IMR-90 (cell line): ENCODE data around the gene ZNF44. TPM values are rescaled to one million over a fixed set of nuclear protein-coding genes. Genes with fewer than 3 reads are reported as not detected.

Experiments
- ATAC-seq: fragments of 200-7000 bp; cut with Tn5 transposase; 2 replicates; pipeline ENCODE4 v1.9.1; 2020; ENCODE audit warnings: low read depth, mild to moderate bottlenecking, moderate library complexity
- BruUV-seq: library from RNA; stranded (reverse); fragments of 400-500 nt; replicated peaks from 2 replicates; lab custom pipeline; 2021; lab: Mats Ljungman, UMichigan
- CTCF ChIA-PET: fragments of 300-600 bp; formaldehyde crosslinking; extraction: SDS; loops from one replicate; lab custom pipeline; 2021; ENCODE audit warnings: antibody characterized with exemption; lab: Yijun Ruan, JAX
- POLR2A ChIA-PET: fragments of 300-600 bp; sonication (Branson Sonifier 250); formaldehyde crosslinking; loops from one replicate; lab custom pipeline; 2022; ENCODE audit warnings: antibody characterized with exemption; ENCODE audit not compliant: unreplicated experiment; lab: Charles Lee
- DNase-seq: peaks from one replicate; pipeline ENCODE4 v3.0.0; 2013
- H2AFZ ChIP-seq: replicated peaks from 2 replicates; pipeline ENCODE3; 2013; ENCODE audit warnings: low read length, mild to moderate bottlenecking; ENCODE audit not compliant: poor library complexity
- H2AK5ac ChIP-seq: 2 replicates; pipeline ENCODE4 v1.6.1; 2013; ENCODE audit warnings: low read depth, low read length, inconsistent platforms
- H2AK9ac ChIP-seq: replicated peaks from 2 replicates; pipeline ENCODE3; 2013; ENCODE audit warnings: mild to moderate bottlenecking, low read depth, low read length, moderate library complexity; ENCODE audit not compliant: poor library complexity
- H2BK120ac ChIP-seq: 2 replicates; pipeline ENCODE4 v1.6.1; 2013; ENCODE audit warnings: low read depth, low read length, inconsistent platforms
- H2BK15ac ChIP-seq: 3 replicates; pipeline ENCODE4 v1.6.1; 2013; ENCODE audit warnings: low read depth, low read length, inconsistent platforms
- H2BK20ac ChIP-seq: 2 replicates; pipeline ENCODE4 v1.6.1; 2013; ENCODE audit warnings: low read depth, mild to moderate bottlenecking, inconsistent platforms, low read length, moderate library complexity
- H2BK5ac ChIP-seq: 2 replicates; pipeline ENCODE4 v1.6.1; 2013; ENCODE audit warnings: mild to moderate bottlenecking, low read depth, low read length, inconsistent platforms; ENCODE audit not compliant: poor library complexity, severe bottlenecking
- H3K14ac ChIP-seq: replicated peaks from 2 replicates; pipeline ENCODE4 v1.6.1; 2013; ENCODE audit warnings: low read depth, low read length, inconsistent platforms
- H3K18ac ChIP-seq: 2 replicates; pipeline ENCODE4 v1.6.1; 2013; ENCODE audit warnings: low read depth, low read length, control low read depth
- H3K23ac ChIP-seq: 2 replicates; pipeline ENCODE4 v1.6.1; 2013; ENCODE audit warnings: low read depth, low read length, inconsistent platforms
- H3K27ac ChIP-seq: 2 replicates; pipeline ENCODE4 v1.5.1; 2013; ENCODE audit warnings: mild to moderate bottlenecking, control low read depth, low read length; ENCODE audit not compliant: insufficient read depth
- H3K27me3 ChIP-seq: 2 replicates; pipeline ENCODE4 v1.6.1; 2013; ENCODE audit warnings: low read length; ENCODE audit not compliant: control insufficient read depth, insufficient read depth
- H3K36me3 ChIP-seq: 2 replicates; pipeline ENCODE4 v1.6.1; 2013; ENCODE audit warnings: low read length, mixed read lengths; ENCODE audit not compliant: control insufficient read depth, insufficient read depth
- H3K4ac ChIP-seq: 2 replicates; pipeline ENCODE4 v1.6.1; 2013; ENCODE audit warnings: low read depth, low read length, inconsistent platforms
- H3K4me1 ChIP-seq: 2 replicates; pipeline ENCODE4 v1.6.1; 2013; ENCODE audit warnings: low read length, mixed read lengths; ENCODE audit not compliant: control insufficient read depth, insufficient read depth
- H3K4me2 ChIP-seq: 2 replicates; pipeline ENCODE4 v1.6.1; 2013; ENCODE audit warnings: low read depth, mild to moderate bottlenecking, control low read depth, low read length, moderate library complexity
- H3K4me3 ChIP-seq: 2 replicates; pipeline ENCODE4 v1.5.1; 2013; ENCODE audit warnings: low read depth, mild to moderate bottlenecking, control low read depth, low read length, moderate library complexity; ENCODE audit not compliant: insufficient read depth
- H3K56ac ChIP-seq: 2 replicates; pipeline ENCODE4 v1.6.1; 2013; ENCODE audit warnings: low read length, inconsistent platforms; ENCODE audit not compliant: insufficient read depth; ENCODE audit errors: extremely low read depth
- H3K79me1 ChIP-seq, 2 experiments: 2 replicates each; pipeline ENCODE4 v1.6.1; 2013; ENCODE audit warnings: low read length in 2 of 2, inconsistent platforms in 1 of 2, low read depth in 1 of 2
- H3K9ac ChIP-seq: 2 replicates; pipeline ENCODE4 v1.6.1; 2013; ENCODE audit warnings: low read depth, low read length, control low read depth
- H3K9me1 ChIP-seq: 2 replicates; pipeline ENCODE4 v1.6.1; 2013; ENCODE audit warnings: low read length, inconsistent platforms; ENCODE audit not compliant: insufficient read depth
- H3K9me3 ChIP-seq: 2 replicates; pipeline ENCODE4 v1.6.1; 2013; ENCODE audit warnings: low read length; ENCODE audit not compliant: control insufficient read depth, insufficient read depth
- H4K20me1 ChIP-seq: 2 replicates; pipeline ENCODE4 v1.6.1; 2013; ENCODE audit warnings: low read length, inconsistent platforms; ENCODE audit not compliant: insufficient read depth
- H4K5ac ChIP-seq: 2 replicates; pipeline ENCODE4 v1.6.1; 2013; ENCODE audit warnings: mild to moderate bottlenecking, low read depth, low read length, control low read depth
- H4K8ac ChIP-seq, 2 experiments: 2 replicates each; pipeline ENCODE4 v1.6.1; 2013; ENCODE audit warnings: low read depth in 2 of 2, low read length in 2 of 2, control low read depth in 1 of 2, inconsistent platforms in 1 of 2
- H4K91ac ChIP-seq: 2 replicates; pipeline ENCODE4 v1.6.1; 2013; ENCODE audit warnings: low read depth, low read length, inconsistent platforms; ENCODE audit not compliant: insufficient read depth
- CEBPB ChIP-seq: IDR thresholded peaks from 2 replicates; pipeline ENCODE4 v1.6.1; 2012; ENCODE audit warnings: low read depth, low read length, improper control_type of control experiment
- RAD21 ChIP-seq: IDR thresholded peaks from 2 replicates; pipeline ENCODE4 v1.6.1; 2012; ENCODE audit warnings: low read length, improper control_type of control experiment
- WGBS, 2 experiments: methylation state at CpG; one replicate each; pipeline versions ENCODE4 v1.1.5 to v1.1.7; 2013; ENCODE audit warnings: missing lambda C conversion rate in 2 of 2; ENCODE audit not compliant: insufficient read length in 1 of 2; ENCODE audit errors: extremely low coverage in 2 of 2; 5-methylcytosine and 5-hydroxymethylcytosine counted together
- dilution Hi-C: fragments of 300-500 bp; cut with HindIII; formaldehyde crosslinking; loops from one replicate; pipeline ENCODE4 v1.14.3; 2018; ENCODE audit warnings: low sequenced_read_pairs; ENCODE audit not compliant: unreplicated experiment
- in situ Hi-C: fragments of 300-500 bp; cut with MboI; formaldehyde crosslinking; loops from 3 replicates; pipeline ENCODE4 v1.14.3; 2019; ENCODE audit warnings: low sequenced_read_pairs, inconsistent platforms, mixed read lengths
- intact Hi-C: fragments of 100-400 bp; cut with micrococcal nuclease; formaldehyde crosslinking; loops from 2 replicates; pipeline ENCODE4 v1.10.0; 2022
- polyA plus RNA-seq, 3 experiments: library from polyadenylated mRNA; depleted of rRNA; stranded (reverse); fragments of >200 nt; gene quantifications; 2 replicates each; pipeline ENCODE4 v1.2.3, GENCODE V29; 2012; ENCODE audit warnings: low replicate concordance in 1 of 3
- total RNA-seq: library from RNA; depleted of rRNA; stranded (reverse); fragments of >200 nt; gene quantifications from 2 replicates; pipeline ENCODE4 v1.2.3, GENCODE V29; 2012

Gene ZNF44
- total and polyA plus RNA-seq, 2 of the 4 experiments (the other 2 are of a cell fraction), result 3.5 to 6.6 TPM

DNA sequence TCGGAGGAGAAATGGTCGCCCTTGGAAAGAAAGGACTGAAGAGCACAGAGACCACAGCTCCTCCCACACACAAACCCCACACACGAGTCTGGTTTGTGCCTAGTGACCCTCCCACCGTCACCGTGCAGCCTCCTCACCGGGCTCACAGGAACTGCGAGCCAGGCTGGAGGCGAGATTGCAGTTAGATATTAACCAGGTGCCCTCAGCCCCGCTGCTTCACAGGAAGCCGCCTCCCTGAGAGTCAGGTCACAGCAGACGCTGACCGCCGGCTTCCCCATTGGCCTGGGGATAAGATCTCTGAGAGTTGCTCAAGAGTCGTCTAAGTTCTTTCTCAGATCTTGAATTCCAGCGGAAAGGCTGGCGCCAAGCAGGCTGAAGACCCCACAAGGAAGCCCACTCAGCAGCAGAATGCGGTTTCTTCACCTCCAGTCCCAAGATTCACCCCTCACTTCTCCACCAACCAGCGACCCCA is 870 bp downstream of the ZNF44 start:
- Histone ChIP-seq H2AK9ac (peak overlapping the region; percentile 91), H4K8ac (0 out of 4 replicates have a peak overlapping the region, but pooled peaks of 1 of the 2 experiments have one; percentile 40), H3K79me1 (peaks cover 8 to 32% of the 10 kb centered on the region in 2 experiments; a peak in 3 of 4 replicates), H2BK5ac (no peak overlapping the region), H4K20me1 (no peaks in the 10 kb centered on the region), H3K9me1 (no peaks in the 10 kb centered on the region), H3K27me3 (no peaks in the 10 kb centered on the region), H2BK15ac (no peak overlapping the region), H3K9me3 (no peaks in the 10 kb centered on the region), H4K5ac (no peak overlapping the region), H3K4me3 (peak overlapping the region; percentile 81), H2BK20ac (no peak overlapping the region), H3K27ac (peak overlapping the region; percentile 57), H3K23ac (no peak overlapping the region; the same call in 1 of the 2 replicates), H2AK5ac (no peak overlapping the region), H3K56ac (no peak overlapping the region), H2AFZ (peak overlapping the region; percentile 99), H3K9ac (peak overlapping the region; percentile 78), H3K4me1 (peaks cover 3% of the 10 kb centered on the region), H3K4me2 (peak overlapping the region; percentile 95), H3K36me3 (0 out of 2 replicates have a peak, but pooled peaks cover 2% of the 10 kb centered on the region), H3K14ac (no peak overlapping the region; the same call in 1 of the 2 replicates), H3K18ac (no peak overlapping the region), H3K4ac (no peak overlapping the region), H4K91ac (no peak overlapping the region; the same call in 1 of the 2 replicates), H2BK120ac (no peak overlapping the region)
- DNase-seq (peak; percentile 46), ATAC-seq (peak; percentile 44)
- TF ChIP-seq CEBPB, result peak; percentile 75; the same call in 1 of the 2 replicates
- no peak for TF ChIP-seq RAD21
- intact Hi-C loops (loop anchor here (5.0 to 10.0 kb wide), 3 partner anchors 38 to 148 kb away; partner anchors contain the start of genes ZNF136, ZNF443 and ZNF563), in situ Hi-C loops (no loop called here), dilution Hi-C loops (no loop called here)
- no TSS peak for BruUV-seq
- 4% methylated on average over 4 of the region's 18 CpGs; no CpG with 5 or more reads in 1 of the 2 experiments for WGBS, 2 experiments
- POLR2A ChIA-PET, result no interaction called here
- CTCF ChIA-PET, result no interaction called here
